Stomach (tissue), 4 donors: ENCODE results near the gene SNX15.

ENCODE experiments used
- POLR2AphosphoS5 ChIP-seq, 3 donors: sonication (generic); formaldehyde crosslinking; IDR thresholded peaks; one replicate each; pipeline ENCODE4 v1.6.1; 2016; ENCODE audit warnings: antibody characterized with exemption in 3 of 3
- TF ChIP-seq, protein P1 (sequence below), 7 experiments: fragments of 450-650 bp in 4 of 7; fragments of 200-600 bp in 3 of 7; sonication (generic) in 3 of 7; IDR thresholded peaks; one replicate each; pipeline ENCODE4 v1.5.1; 2016 to 2019; ENCODE audit warnings: antibody characterized with exemption in 7 of 7, control low read depth in 2 of 7, mild to moderate bottlenecking in 1 of 7

DNA sequence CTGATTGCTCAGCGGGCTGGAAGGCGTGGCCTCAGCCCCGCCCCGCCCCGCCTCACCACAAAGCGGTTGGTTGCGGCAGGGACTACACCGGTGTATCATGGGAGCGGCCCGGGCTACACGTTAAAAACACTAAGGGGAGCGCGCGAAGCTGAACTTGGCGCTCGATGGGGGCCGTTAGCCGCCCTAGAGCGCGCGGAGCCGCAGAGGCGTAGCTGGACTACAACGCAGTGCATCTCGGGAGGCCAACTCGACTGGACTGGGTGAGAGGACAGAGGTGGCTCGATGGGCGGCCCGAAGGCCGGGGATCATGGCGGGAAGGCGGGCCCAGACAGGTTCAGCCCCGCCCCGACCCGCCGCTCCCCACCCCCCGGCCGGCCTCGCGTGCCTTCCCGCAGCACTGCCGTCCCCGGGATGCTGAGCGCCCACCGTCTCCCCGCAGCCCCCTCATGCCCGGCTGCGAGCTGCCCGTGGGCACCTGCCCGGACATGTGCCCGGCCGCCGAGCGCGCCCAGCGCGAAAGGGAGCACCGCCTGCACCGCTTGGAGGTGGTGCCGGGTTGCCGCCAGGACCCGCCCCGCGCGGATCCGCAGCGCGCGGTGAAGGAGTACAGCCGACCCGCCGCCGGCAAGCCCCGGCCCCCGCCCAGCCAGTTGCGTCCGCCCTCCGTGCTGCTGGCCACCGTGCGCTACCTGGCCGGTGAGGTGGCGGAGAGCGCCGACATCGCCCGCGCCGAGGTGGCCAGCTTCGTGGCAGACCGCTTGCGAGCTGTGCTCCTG, 13.8 kb downstream of the SNX15 start, which contains the start of gene SAC3D1:
- TF ChIP-seq, protein P1, sequence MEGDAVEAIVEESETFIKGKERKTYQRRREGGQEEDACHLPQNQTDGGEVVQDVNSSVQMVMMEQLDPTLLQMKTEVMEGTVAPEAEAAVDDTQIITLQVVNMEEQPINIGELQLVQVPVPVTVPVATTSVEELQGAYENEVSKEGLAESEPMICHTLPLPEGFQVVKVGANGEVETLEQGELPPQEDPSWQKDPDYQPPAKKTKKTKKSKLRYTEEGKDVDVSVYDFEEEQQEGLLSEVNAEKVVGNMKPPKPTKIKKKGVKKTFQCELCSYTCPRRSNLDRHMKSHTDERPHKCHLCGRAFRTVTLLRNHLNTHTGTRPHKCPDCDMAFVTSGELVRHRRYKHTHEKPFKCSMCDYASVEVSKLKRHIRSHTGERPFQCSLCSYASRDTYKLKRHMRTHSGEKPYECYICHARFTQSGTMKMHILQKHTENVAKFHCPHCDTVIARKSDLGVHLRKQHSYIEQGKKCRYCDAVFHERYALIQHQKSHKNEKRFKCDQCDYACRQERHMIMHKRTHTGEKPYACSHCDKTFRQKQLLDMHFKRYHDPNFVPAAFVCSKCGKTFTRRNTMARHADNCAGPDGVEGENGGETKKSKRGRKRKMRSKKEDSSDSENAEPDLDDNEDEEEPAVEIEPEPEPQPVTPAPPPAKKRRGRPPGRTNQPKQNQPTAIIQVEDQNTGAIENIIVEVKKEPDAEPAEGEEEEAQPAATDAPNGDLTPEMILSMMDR (IDR thresholded peaks at IDR 0.05): no peak
- TF ChIP-seq POLR2AphosphoS5 (IDR thresholded peaks at IDR 0.05): peak; percentile 17 to 80 (median 39)
